Measurements from ENCODE around the gene RHNO1.

- TF ChIP-seq EZH2 (IDR thresholded peaks at IDR 0.05; ENCODE audit: borderline replicate concordance, low read depth, low read length, severe bottlenecking) (no peak), POLR2A (IDR thresholded peaks at IDR 0.05; ENCODE audit: low read depth, low read length) (no peak), POLR2AphosphoS5 (IDR thresholded peaks at IDR 0.05; ENCODE audit: insufficient read depth, low read depth, low read length) (no peak), CTCF (IDR thresholded peaks at IDR 0.05; ENCODE audit: extremely low read depth in 1 of 2, insufficient read depth in 1 of 2, low read depth in 1 of 2, low read length in 2 of 2) (no peak), JUN (IDR thresholded peaks at IDR 0.05; ENCODE audit: borderline replicate concordance, insufficient read depth, insufficient read length, low read depth) (no peak), FOS (IDR thresholded peaks at IDR 0.05; ENCODE audit: borderline replicate concordance, insufficient read depth, low read length) (no peak), MAX (IDR thresholded peaks at IDR 0.05; ENCODE audit: insufficient read depth, insufficient read length) (no peak)
These were observed 18.0 kb downstream of the RHNO1 start for GRCh38 chr12:2895051-2895451.

All from endothelial cell of umbilical vein (primary cell).